ENCODE data around the gene MMP3.

Gene MMP3

GRCh38 chr11:102788334-102788995, 54.9 kb downstream of the MMP3 start:
- Histone ChIP-seq H3K27ac (ENCODE audit: low read depth, low read length) (no peak overlapping the region), H3F3A (ENCODE audit: insufficient read depth) (no peaks in the 10 kb centered on the region), H3K4me3 (ENCODE audit: insufficient read depth, low read length, poor library complexity, severe bottlenecking) (no peak overlapping the region), H3K9me3 (ENCODE audit: insufficient read depth, low read length) (no peaks in the 10 kb centered on the region), H3K4me2 (ENCODE audit: low read depth, low read length, poor library complexity, severe bottlenecking) (no peak overlapping the region), H2AFZ (ENCODE audit: low read depth, low read length, severe bottlenecking) (no peak overlapping the region), H4K20me1 (ENCODE audit: low read depth, low read length) (no peaks in the 10 kb centered on the region), H3K9ac (ENCODE audit: low read length) (no peak overlapping the region), H3K27me3 (ENCODE audit: low read length) (no peaks in the 10 kb centered on the region), H3K9me2 (replicated peaks; ENCODE audit: insufficient read depth, low read length) (no peaks in the 10 kb centered on the region), H3K36me3 (ENCODE audit: low read length) (no peaks in the 10 kb centered on the region), H3K79me2 (ENCODE audit: insufficient read depth, low read length) (no peaks in the 10 kb centered on the region)
- TF ChIP-seq EZH2phosphoT487 (conservative IDR thresholded peaks at IDR 0.05; ENCODE audit: low read length) (no peak), CTCF (IDR thresholded peaks at IDR 0.05; ENCODE audit: insufficient read depth, low read length, poor library complexity, severe bottlenecking) (no peak)

All from SU-DHL-6 (cell line).